IMR-90 (cell line): ENCODE results near the gene PKD1L1. TPM values are rescaled to one million over a fixed set of nuclear protein-coding genes. Genes with fewer than 3 reads are reported as not detected.
A peak's percentile ranks its signal among the peaks of the same experiment; 100 is the strongest.

ENCODE experiments used
- ATAC-seq: fragments of 200-7000 bp; cut with Tn5 transposase; 2 replicates; pipeline ENCODE4 v1.9.1; 2020; ENCODE audit warnings: low read depth, mild to moderate bottlenecking, moderate library complexity
- BruUV-seq: library from RNA; stranded (reverse); fragments of 400-500 nt; replicated peaks from 2 replicates; lab custom pipeline; 2021; lab: Mats Ljungman, UMichigan
- CTCF ChIA-PET: fragments of 300-600 bp; formaldehyde crosslinking; extraction: SDS; loops from one replicate; lab custom pipeline; 2021; ENCODE audit warnings: antibody characterized with exemption; lab: Yijun Ruan, JAX
- POLR2A ChIA-PET: fragments of 300-600 bp; sonication (Branson Sonifier 250); formaldehyde crosslinking; loops from one replicate; lab custom pipeline; 2022; ENCODE audit warnings: antibody characterized with exemption; ENCODE audit not compliant: unreplicated experiment; lab: Charles Lee
- DNase-seq: peaks from one replicate; pipeline ENCODE4 v3.0.0; 2013
- H2AFZ ChIP-seq: replicated peaks from 2 replicates; pipeline ENCODE3; 2013; ENCODE audit warnings: low read length, mild to moderate bottlenecking; ENCODE audit not compliant: poor library complexity
- H2AK5ac ChIP-seq: 2 replicates; pipeline ENCODE4 v1.6.1; 2013; ENCODE audit warnings: low read depth, low read length, inconsistent platforms
- H2AK9ac ChIP-seq: replicated peaks from 2 replicates; pipeline ENCODE3; 2013; ENCODE audit warnings: mild to moderate bottlenecking, low read depth, low read length, moderate library complexity; ENCODE audit not compliant: poor library complexity
- H2BK120ac ChIP-seq: 2 replicates; pipeline ENCODE4 v1.6.1; 2013; ENCODE audit warnings: low read depth, low read length, inconsistent platforms
- H2BK15ac ChIP-seq: 3 replicates; pipeline ENCODE4 v1.6.1; 2013; ENCODE audit warnings: low read depth, low read length, inconsistent platforms
- H2BK20ac ChIP-seq: 2 replicates; pipeline ENCODE4 v1.6.1; 2013; ENCODE audit warnings: low read depth, mild to moderate bottlenecking, inconsistent platforms, low read length, moderate library complexity
- H2BK5ac ChIP-seq: 2 replicates; pipeline ENCODE4 v1.6.1; 2013; ENCODE audit warnings: mild to moderate bottlenecking, low read depth, low read length, inconsistent platforms; ENCODE audit not compliant: poor library complexity, severe bottlenecking
- H3K14ac ChIP-seq: replicated peaks from 2 replicates; pipeline ENCODE4 v1.6.1; 2013; ENCODE audit warnings: low read depth, low read length, inconsistent platforms
- H3K18ac ChIP-seq: 2 replicates; pipeline ENCODE4 v1.6.1; 2013; ENCODE audit warnings: low read depth, low read length, control low read depth
- H3K23ac ChIP-seq: 2 replicates; pipeline ENCODE4 v1.6.1; 2013; ENCODE audit warnings: low read depth, low read length, inconsistent platforms
- H3K27ac ChIP-seq: 2 replicates; pipeline ENCODE4 v1.5.1; 2013; ENCODE audit warnings: mild to moderate bottlenecking, control low read depth, low read length; ENCODE audit not compliant: insufficient read depth
- H3K27me3 ChIP-seq: 2 replicates; pipeline ENCODE4 v1.6.1; 2013; ENCODE audit warnings: low read length; ENCODE audit not compliant: control insufficient read depth, insufficient read depth
- H3K36me3 ChIP-seq: 2 replicates; pipeline ENCODE4 v1.6.1; 2013; ENCODE audit warnings: low read length, mixed read lengths; ENCODE audit not compliant: control insufficient read depth, insufficient read depth
- H3K4ac ChIP-seq: 2 replicates; pipeline ENCODE4 v1.6.1; 2013; ENCODE audit warnings: low read depth, low read length, inconsistent platforms
- H3K4me1 ChIP-seq: 2 replicates; pipeline ENCODE4 v1.6.1; 2013; ENCODE audit warnings: low read length, mixed read lengths; ENCODE audit not compliant: control insufficient read depth, insufficient read depth
- H3K4me2 ChIP-seq: 2 replicates; pipeline ENCODE4 v1.6.1; 2013; ENCODE audit warnings: low read depth, mild to moderate bottlenecking, control low read depth, low read length, moderate library complexity
- H3K4me3 ChIP-seq: 2 replicates; pipeline ENCODE4 v1.5.1; 2013; ENCODE audit warnings: low read depth, mild to moderate bottlenecking, control low read depth, low read length, moderate library complexity; ENCODE audit not compliant: insufficient read depth
- H3K56ac ChIP-seq: 2 replicates; pipeline ENCODE4 v1.6.1; 2013; ENCODE audit warnings: low read length, inconsistent platforms; ENCODE audit not compliant: insufficient read depth; ENCODE audit errors: extremely low read depth
- H3K79me1 ChIP-seq, 2 experiments: 2 replicates each; pipeline ENCODE4 v1.6.1; 2013; ENCODE audit warnings: low read length in 2 of 2, inconsistent platforms in 1 of 2, low read depth in 1 of 2
- H3K9ac ChIP-seq: 2 replicates; pipeline ENCODE4 v1.6.1; 2013; ENCODE audit warnings: low read depth, low read length, control low read depth
- H3K9me1 ChIP-seq: 2 replicates; pipeline ENCODE4 v1.6.1; 2013; ENCODE audit warnings: low read length, inconsistent platforms; ENCODE audit not compliant: insufficient read depth
- H3K9me3 ChIP-seq: 2 replicates; pipeline ENCODE4 v1.6.1; 2013; ENCODE audit warnings: low read length; ENCODE audit not compliant: control insufficient read depth, insufficient read depth
- H4K20me1 ChIP-seq: 2 replicates; pipeline ENCODE4 v1.6.1; 2013; ENCODE audit warnings: low read length, inconsistent platforms; ENCODE audit not compliant: insufficient read depth
- H4K5ac ChIP-seq: 2 replicates; pipeline ENCODE4 v1.6.1; 2013; ENCODE audit warnings: mild to moderate bottlenecking, low read depth, low read length, control low read depth
- H4K8ac ChIP-seq, 2 experiments: 2 replicates each; pipeline ENCODE4 v1.6.1; 2013; ENCODE audit warnings: low read depth in 2 of 2, low read length in 2 of 2, control low read depth in 1 of 2, inconsistent platforms in 1 of 2
- H4K91ac ChIP-seq: 2 replicates; pipeline ENCODE4 v1.6.1; 2013; ENCODE audit warnings: low read depth, low read length, inconsistent platforms; ENCODE audit not compliant: insufficient read depth
- BHLHE40 ChIP-seq: fragments of 150-350 bp; IDR thresholded peaks from 2 replicates; pipeline ENCODE4 v1.6.1; 2016; ENCODE audit warnings: mild to moderate bottlenecking, low read depth, low read length
- ELK1 ChIP-seq: fragments of 150-350 bp; IDR thresholded peaks from 2 replicates; pipeline ENCODE4 v1.6.1; 2016; ENCODE audit warnings: low read depth, mild to moderate bottlenecking, low read length, moderate library complexity, borderline replicate concordance
- MAFK ChIP-seq: IDR thresholded peaks from 2 replicates; pipeline ENCODE4 v1.6.1; 2012; ENCODE audit warnings: low read depth, low read length, improper control_type of control experiment
- MXI1 ChIP-seq: IDR thresholded peaks from 2 replicates; pipeline ENCODE4 v1.6.1; 2012; ENCODE audit warnings: low read depth, mild to moderate bottlenecking, low read length, moderate library complexity, borderline replicate concordance
- RAD21 ChIP-seq: IDR thresholded peaks from 2 replicates; pipeline ENCODE4 v1.6.1; 2012; ENCODE audit warnings: low read length, improper control_type of control experiment
- RFX5 ChIP-seq: IDR thresholded peaks from 2 replicates; pipeline ENCODE4 v1.8.0; 2012; ENCODE audit warnings: low read depth, mild to moderate bottlenecking, low read length, moderate library complexity
- SMC3 ChIP-seq: fragments of 150-350 bp; IDR thresholded peaks from 2 replicates; pipeline ENCODE4 v1.6.1; 2016; ENCODE audit warnings: low read depth, mild to moderate bottlenecking, antibody characterized with exemption, low read length, moderate library complexity
- WGBS, 2 experiments: methylation state at CpG; one replicate each; pipeline versions ENCODE4 v1.1.5 to v1.1.7; 2013; ENCODE audit warnings: missing lambda C conversion rate in 2 of 2; ENCODE audit not compliant: insufficient read length in 1 of 2; ENCODE audit errors: extremely low coverage in 2 of 2; 5-methylcytosine and 5-hydroxymethylcytosine counted together
- dilution Hi-C: fragments of 300-500 bp; cut with HindIII; formaldehyde crosslinking; loops from one replicate; pipeline ENCODE4 v1.14.3; 2018; ENCODE audit warnings: low sequenced_read_pairs; ENCODE audit not compliant: unreplicated experiment
- in situ Hi-C: fragments of 300-500 bp; cut with MboI; formaldehyde crosslinking; loops from 3 replicates; pipeline ENCODE4 v1.14.3; 2019; ENCODE audit warnings: low sequenced_read_pairs, inconsistent platforms, mixed read lengths
- intact Hi-C: fragments of 100-400 bp; cut with micrococcal nuclease; formaldehyde crosslinking; loops from 2 replicates; pipeline ENCODE4 v1.10.0; 2022
- polyA plus RNA-seq, 3 experiments: library from polyadenylated mRNA; depleted of rRNA; stranded (reverse); fragments of >200 nt; gene quantifications; 2 replicates each; pipeline ENCODE4 v1.2.3, GENCODE V29; 2012; ENCODE audit warnings: low replicate concordance in 1 of 3
- total RNA-seq: library from RNA; depleted of rRNA; stranded (reverse); fragments of >200 nt; gene quantifications from 2 replicates; pipeline ENCODE4 v1.2.3, GENCODE V29; 2012
- TF ChIP-seq, protein P1 (sequence below): conservative IDR thresholded peaks from 2 replicates; pipeline ENCODE4 v1.5.1; 2012; ENCODE audit warnings: mild to moderate bottlenecking, low read depth, low read length, improper control_type of control experiment

PKD1L1 gene
- total and polyA plus RNA-seq, 2 of the 4 experiments (the other 2 are of a cell fraction): under 0.01 to 0.15 TPM

GRCh38 chr7:47807126-47807525 is 141.1 kb downstream of the PKD1L1 start:
- Histone ChIP-seq H2BK120ac (peak overlapping the region; percentile 56), H3K9ac (no peak overlapping the region), H3K56ac (no peak overlapping the region), H4K5ac (no peak overlapping the region), H2BK20ac (peak overlapping the region; percentile 74), H2BK5ac (no peak overlapping the region), H4K91ac (peak overlapping the region; percentile 76), H3K18ac (no peak overlapping the region), H3K27me3 (no peaks in the 10 kb centered on the region; the same call in 1 of the 2 replicates), H3K79me1 (no peaks in the 10 kb centered on the region; a peak in 1 of 4 replicates), H3K9me3 (no peaks in the 10 kb centered on the region), H3K14ac (peak overlapping the region; percentile 39; the same call in 1 of the 2 replicates), H2BK15ac (peak overlapping the region; percentile 38; the same call in 2 of the 3 replicates), H4K8ac (no peak overlapping the region), H3K4ac (peak overlapping the region; percentile 60), H3K27ac (no peak overlapping the region), H3K4me3 (no peak overlapping the region), H4K20me1 (no peaks in the 10 kb centered on the region), H3K36me3 (no peaks in the 10 kb centered on the region), H2AK5ac (peak overlapping the region; percentile 68), H3K23ac (no peak overlapping the region), H3K4me2 (no peak overlapping the region), H2AFZ (no peak overlapping the region), H3K9me1 (peaks cover 17% of the 10 kb centered on the region), H2AK9ac (no peak overlapping the region), H3K4me1 (peaks cover 9% of the 10 kb centered on the region)
- TF ChIP-seq ELK1 (no peak), RAD21 (no peak), MXI1 (no peak), BHLHE40 (no peak), RFX5 (no peak), MAFK (no peak), SMC3 (no peak)
- TF ChIP-seq, protein P1, sequence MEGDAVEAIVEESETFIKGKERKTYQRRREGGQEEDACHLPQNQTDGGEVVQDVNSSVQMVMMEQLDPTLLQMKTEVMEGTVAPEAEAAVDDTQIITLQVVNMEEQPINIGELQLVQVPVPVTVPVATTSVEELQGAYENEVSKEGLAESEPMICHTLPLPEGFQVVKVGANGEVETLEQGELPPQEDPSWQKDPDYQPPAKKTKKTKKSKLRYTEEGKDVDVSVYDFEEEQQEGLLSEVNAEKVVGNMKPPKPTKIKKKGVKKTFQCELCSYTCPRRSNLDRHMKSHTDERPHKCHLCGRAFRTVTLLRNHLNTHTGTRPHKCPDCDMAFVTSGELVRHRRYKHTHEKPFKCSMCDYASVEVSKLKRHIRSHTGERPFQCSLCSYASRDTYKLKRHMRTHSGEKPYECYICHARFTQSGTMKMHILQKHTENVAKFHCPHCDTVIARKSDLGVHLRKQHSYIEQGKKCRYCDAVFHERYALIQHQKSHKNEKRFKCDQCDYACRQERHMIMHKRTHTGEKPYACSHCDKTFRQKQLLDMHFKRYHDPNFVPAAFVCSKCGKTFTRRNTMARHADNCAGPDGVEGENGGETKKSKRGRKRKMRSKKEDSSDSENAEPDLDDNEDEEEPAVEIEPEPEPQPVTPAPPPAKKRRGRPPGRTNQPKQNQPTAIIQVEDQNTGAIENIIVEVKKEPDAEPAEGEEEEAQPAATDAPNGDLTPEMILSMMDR: no peak
- intact Hi-C loops (no loop called here), dilution Hi-C loops (no loop called here), in situ Hi-C loops (no loop called here)
- POLR2A ChIA-PET: no interaction called here
- no peak for DNase-seq
- no CpG with 5 or more reads among the region's 3 CpGs for WGBS, 2 experiments
- no TSS peak for BruUV-seq
- CTCF ChIA-PET: no interaction called here
- ATAC-seq: no peak
